ENCODE data around the gene DOCK9.

Gene DOCK9

GRCh38 chr13:98942485-98942884 is 35.4 kb downstream of the DOCK9 start:
- Histone ChIP-seq H3K9ac (no peak overlapping the region), H3K4me3 (ENCODE audit: low read depth, low read length) (no peak overlapping the region), H2AFZ (no peak overlapping the region), H3K27ac (no peak overlapping the region), H3K79me2 (no peaks in the 10 kb centered on the region), H3K27me3 (ENCODE audit: control insufficient read depth, insufficient read depth, low read length) (no peaks in the 10 kb centered on the region), H3K9me3 (ENCODE audit: control insufficient read depth, low read length) (no peaks in the 10 kb centered on the region), H3K4me2 (ENCODE audit: low read length) (no peak overlapping the region), H3K4me1 (no peaks in the 10 kb centered on the region), H3K36me3 (ENCODE audit: control insufficient read depth, insufficient read depth, low read length) (no peaks in the 10 kb centered on the region)
- no peak for TF ChIP-seq CTCF (IDR thresholded peaks at IDR 0.05)

- Histone ChIP-seq H3K9ac (no peak overlapping the region), H3K27ac (no peak overlapping the region), H3K4me3 (ENCODE audit: low read depth, low read length) (no peak overlapping the region), H3K4me1 (no peaks in the 10 kb centered on the region), H3K4me2 (ENCODE audit: low read length) (no peak overlapping the region), H3K27me3 (ENCODE audit: control insufficient read depth, insufficient read depth, low read length) (no peaks in the 10 kb centered on the region), H3K79me2 (no peaks in the 10 kb centered on the region), H2AFZ (no peak overlapping the region), H3K9me3 (ENCODE audit: control insufficient read depth, low read length) (no peaks in the 10 kb centered on the region), H3K36me3 (ENCODE audit: control insufficient read depth, insufficient read depth, low read length) (no peaks in the 10 kb centered on the region)
- no peak for TF ChIP-seq CTCF (IDR thresholded peaks at IDR 0.05)
Measured at GRCh38 chr13:98941536-98941935, 36.3 kb downstream of the DOCK9 start.

GRCh38 chr13:98941126-98941525 is 36.7 kb downstream of the DOCK9 start:
- H3K4me2 ChIP-seq (ENCODE audit: low read length): no peak overlapping the region
- H3K4me1 ChIP-seq: no peaks in the 10 kb centered on the region
- no peak overlapping the region for H2AFZ ChIP-seq
- H3K27ac ChIP-seq: no peak overlapping the region
- H3K4me3 ChIP-seq (ENCODE audit: low read depth, low read length): no peak overlapping the region
- H3K9ac ChIP-seq: no peak overlapping the region
- no peak for TF ChIP-seq CTCF (IDR thresholded peaks at IDR 0.05)
- H3K79me2 ChIP-seq: no peaks in the 10 kb centered on the region
- H3K27me3 ChIP-seq (ENCODE audit: control insufficient read depth, insufficient read depth, low read length): no peaks in the 10 kb centered on the region
- H3K9me3 ChIP-seq (ENCODE audit: control insufficient read depth, low read length): no peaks in the 10 kb centered on the region
- H3K36me3 ChIP-seq (ENCODE audit: control insufficient read depth, insufficient read depth, low read length): no peaks in the 10 kb centered on the region

- no peak for TF ChIP-seq CTCF (IDR thresholded peaks at IDR 0.05)
- H3K27ac ChIP-seq: no peak overlapping the region
Measured at GRCh38 chr13:98940325-98941001, 37.4 kb downstream of the DOCK9 start.

GRCh38 chr13:98939660-98940191 is 38.1 kb downstream of the DOCK9 start:
- no peak overlapping the region for H2AFZ ChIP-seq
- H3K79me2 ChIP-seq: no peaks in the 10 kb centered on the region
- H3K4me1 ChIP-seq: no peaks in the 10 kb centered on the region
- no peak for TF ChIP-seq CTCF (IDR thresholded peaks at IDR 0.05)
- H3K27ac ChIP-seq: no peak overlapping the region
- H3K36me3 ChIP-seq (ENCODE audit: control insufficient read depth, insufficient read depth, low read length): no peaks in the 10 kb centered on the region
- no peaks in the 10 kb centered on the region for H3K27me3 ChIP-seq (ENCODE audit: control insufficient read depth, insufficient read depth, low read length)
- H3K4me3 ChIP-seq (ENCODE audit: low read depth, low read length): no peak overlapping the region
- no peak overlapping the region for H3K9ac ChIP-seq
- no peaks in the 10 kb centered on the region for H3K9me3 ChIP-seq (ENCODE audit: control insufficient read depth, low read length)
- no peak overlapping the region for H3K4me2 ChIP-seq (ENCODE audit: low read length)

More at GRCh38 chr13:98940325-98941001, 37.4 kb downstream of the DOCK9 start:
- no peaks in the 10 kb centered on the region for H3K4me1 ChIP-seq
- H3K36me3 ChIP-seq (ENCODE audit: control insufficient read depth, insufficient read depth, low read length): no peaks in the 10 kb centered on the region
- no peak overlapping the region for H3K9ac ChIP-seq
- H3K9me3 ChIP-seq (ENCODE audit: control insufficient read depth, low read length): no peaks in the 10 kb centered on the region
- H3K4me2 ChIP-seq (ENCODE audit: low read length): no peak overlapping the region
- H3K4me3 ChIP-seq (ENCODE audit: low read depth, low read length): no peak overlapping the region
- no peak overlapping the region for H2AFZ ChIP-seq
- no peaks in the 10 kb centered on the region for H3K27me3 ChIP-seq (ENCODE audit: control insufficient read depth, insufficient read depth, low read length)
- H3K79me2 ChIP-seq: no peaks in the 10 kb centered on the region

Measured in parathyroid adenoma (tissue), 2 donors.